ENCODE data around the gene PZP.

- TF ChIP-seq CTCF (conservative IDR thresholded peaks at IDR 0.05; ENCODE audit: low read depth in 2 of 2) (no peak), CREB1 (CRISPR knock-in tag; IDR thresholded peaks at IDR 0.05; ENCODE audit: low read depth) (no peak), JUNB (IDR thresholded peaks at IDR 0.05; ENCODE audit: unreplicated experiment) (no peak), ZNF331 (CRISPR knock-in tag; IDR thresholded peaks at IDR 0.05; ENCODE audit: low read depth) (no peak), EZH2phosphoT487 (IDR thresholded peaks at IDR 0.05; ENCODE audit: unreplicated experiment) (no peak), EZH2 (IDR thresholded peaks at IDR 0.05; ENCODE audit: low read depth, unreplicated experiment) (no peak), POLR2AphosphoS5 (IDR thresholded peaks at IDR 0.05; ENCODE audit: low read depth) (no peak), ZNF114 (CRISPR knock-in tag; IDR thresholded peaks at IDR 0.05) (no peak), REST (IDR thresholded peaks at IDR 0.05; ENCODE audit: unreplicated experiment) (no peak), ETS1 (IDR thresholded peaks at IDR 0.05) (no peak), NANOG (IDR thresholded peaks at IDR 0.05; ENCODE audit: borderline replicate concordance) (no peak), STAT1 (IDR thresholded peaks at IDR 0.05; ENCODE audit: unreplicated experiment) (no peak), ZNF462 (CRISPR knock-in tag; IDR thresholded peaks at IDR 0.05) (no peak)
These were observed 35.9 kb upstream of the PZP start for GRCh38 chr12:9243999-9244649.

Data from GM23338 (cell line).